ENCODE measurements around the gene CEMIP. TPM values are rescaled to one million over a fixed set of nuclear protein-coding genes. Genes with fewer than 3 reads are reported as not detected.

The CEMIP gene
- total and polyA plus RNA-seq, 2 of the 8 experiments (the other 6 are each of a cell fraction or from before 2014, with no cell fraction given), result 0.11 to 0.60 TPM

GRCh38 chr15:80785811-80786354 lies 6.7 kb downstream of the CEMIP start:
- ChIA-PET CTCF (ENCODE audit: partially characterized antibody) (interaction anchor here (0.7 to 4.2 kb wide), 19 partner anchors 8 to 219 kb away, joined by 3 to 31 read pairs (median 4); no protein-coding TSS in a partner anchor), POLR2A (ENCODE audit: partially characterized antibody) (no interaction called here)
- no peak overlapping the region for H2BK5ac ChIP-seq (ENCODE audit: low read depth, low read length)
- H2BK15ac ChIP-seq (ENCODE audit: low read length), result no peak overlapping the region
- H3K9me3 ChIP-seq (ENCODE audit: insufficient read depth in 2 of 2, low read depth in 1 of 2, low read length in 1 of 2), result no peaks in the 10 kb centered on the region
- H3K18ac ChIP-seq (ENCODE audit: extremely low read depth, low read length), result no peak overlapping the region
- no peak overlapping the region for H3K9ac ChIP-seq (replicated peaks in 1 of 4; ENCODE audit: extremely low read depth in 1 of 4, low read depth in 3 of 4, low read length in 3 of 4)
- no peak overlapping the region for H4K8ac ChIP-seq (ENCODE audit: extremely low read depth, insufficient read depth, low read length)
- no peak overlapping the region for H3K56ac ChIP-seq (replicated peaks; ENCODE audit: insufficient read length, low read depth, low read length)
- WGBS, 2 experiments (ENCODE audit: extremely low coverage in 1 of 2, insufficient coverage in 1 of 2, insufficient read length in 1 of 2, insufficient replicate concordance in 2 of 2, low coverage in 1 of 2, low lambda C conversion rate in 2 of 2, missing lambda C conversion rate in 1 of 2), result 88% methylated on average over 5 of the region's 5 CpGs; no CpG with 5 or more reads in 1 of the 2 experiments
- H3K4me1 ChIP-seq (replicated peaks in 1 of 4; ENCODE audit: control insufficient read depth in 3 of 4, insufficient read depth in 4 of 4, low read length in 3 of 4), result no peaks in the 10 kb centered on the region
- no peaks in the 10 kb centered on the region for H3K23me2 ChIP-seq (ENCODE audit: low read depth, low read length)
- no peak overlapping the region for H3K4me2 ChIP-seq (ENCODE audit: insufficient read depth in 1 of 2, low read depth in 2 of 2, low read length in 2 of 2)
- H3K4ac ChIP-seq (replicated peaks; ENCODE audit: insufficient read length, low read depth, low read length), result no peak overlapping the region
- H2BK120ac ChIP-seq (replicated peaks; ENCODE audit: low read depth, low read length), result no peak overlapping the region
- no peak overlapping the region for H3K4me3 ChIP-seq (ENCODE audit: extremely low read depth in 1 of 4, insufficient read depth in 2 of 4, low read depth in 3 of 4, low read length in 4 of 4)
- no peak overlapping the region for H2AFZ ChIP-seq (ENCODE audit: low read length)
- no peak overlapping the region for H2BK12ac ChIP-seq (ENCODE audit: low read depth, low read length)
- H2AK5ac ChIP-seq (ENCODE audit: low read depth, low read length), result no peak overlapping the region
- H3K27me3 ChIP-seq (replicated peaks in 1 of 4; ENCODE audit: control insufficient read depth in 3 of 4, extremely low read depth in 1 of 4, insufficient read depth in 3 of 4, low read length in 3 of 4), result peaks cover 0 to 9% (median 3%) of the 10 kb centered on the region in 4 experiments; a peak in 6 of 7 replicates
- no peaks in the 10 kb centered on the region for H4K20me1 ChIP-seq (replicated peaks in 1 of 2; ENCODE audit: control insufficient read depth in 1 of 2, insufficient read depth in 2 of 2, low read length in 2 of 2)
- no peaks in the 10 kb centered on the region; the same call in 1 of the 2 replicates for H3K79me1 ChIP-seq (ENCODE audit: low read depth, low read length)
- no peak overlapping the region for H3K14ac ChIP-seq (ENCODE audit: insufficient read length)
- FAIRE-seq (no peak), DNase-seq (ENCODE audit: low read depth in 1 of 2, low spot score in 2 of 2) (no peak)
- H4K91ac ChIP-seq (replicated peaks; ENCODE audit: insufficient read length, low read length), result no peak overlapping the region
- H3K23ac ChIP-seq (ENCODE audit: insufficient read length), result no peak overlapping the region
- no peak overlapping the region for H4K5ac ChIP-seq (ENCODE audit: insufficient read length, low read depth, low read length)
- H3K27ac ChIP-seq (ENCODE audit: low read depth, low read length), result no peak overlapping the region
- no peaks in the 10 kb centered on the region for H3K36me3 ChIP-seq (ENCODE audit: control insufficient read depth in 2 of 4, insufficient read depth in 4 of 4, low read length in 3 of 4)
- H3K79me2 ChIP-seq (ENCODE audit: control insufficient read depth in 1 of 2, insufficient read depth in 2 of 2, low read length in 2 of 2), result no peaks in the 10 kb centered on the region
- H2BK20ac ChIP-seq (ENCODE audit: low read length), result no peak overlapping the region
- TF ChIP-seq SIN3A (conservative IDR thresholded peaks at IDR 0.05 in 1 of 2, IDR thresholded peaks at IDR 0.05 in 1 of 2; ENCODE audit: low read depth in 1 of 2, low read length in 2 of 2) (no peak), SIX5 (IDR thresholded peaks at IDR 0.05; ENCODE audit: low read depth, low read length) (no peak), MAFK (IDR thresholded peaks at IDR 0.05; ENCODE audit: low read depth, low read length) (no peak), YY1 (IDR thresholded peaks at IDR 0.05; ENCODE audit: low read depth, low read length) (no peak), E2F6 (IDR thresholded peaks at IDR 0.05) (no peak), EGR1 (IDR thresholded peaks at IDR 0.05; ENCODE audit: borderline replicate concordance, low read depth, low read length) (no peak), SRF (IDR thresholded peaks at IDR 0.05; ENCODE audit: low read depth, low read length) (no peak), GABPA (IDR thresholded peaks at IDR 0.05; ENCODE audit: borderline replicate concordance, insufficient read depth, low read length) (no peak), RBBP5 (IDR thresholded peaks at IDR 0.05; ENCODE audit: borderline replicate concordance, low read depth, low read length) (no peak), TCF12 (IDR thresholded peaks at IDR 0.05; ENCODE audit: low read depth, low read length) (no peak), EP300 (IDR thresholded peaks at IDR 0.05; ENCODE audit: borderline replicate concordance in 1 of 2, low read depth in 2 of 2, low read length in 2 of 2) (no peak), BCL11A (IDR thresholded peaks at IDR 0.05; ENCODE audit: low read depth in 2 of 2, low read length in 2 of 2) (no peak), RAD21 (IDR thresholded peaks at IDR 0.05 in 1 of 2, conservative IDR thresholded peaks at IDR 0.05 in 1 of 2; ENCODE audit: low read depth in 2 of 2, low read length in 2 of 2) (no peak)
